ENCODE data around the gene SEPTIN6.

The SEPTIN6 gene

DNA sequence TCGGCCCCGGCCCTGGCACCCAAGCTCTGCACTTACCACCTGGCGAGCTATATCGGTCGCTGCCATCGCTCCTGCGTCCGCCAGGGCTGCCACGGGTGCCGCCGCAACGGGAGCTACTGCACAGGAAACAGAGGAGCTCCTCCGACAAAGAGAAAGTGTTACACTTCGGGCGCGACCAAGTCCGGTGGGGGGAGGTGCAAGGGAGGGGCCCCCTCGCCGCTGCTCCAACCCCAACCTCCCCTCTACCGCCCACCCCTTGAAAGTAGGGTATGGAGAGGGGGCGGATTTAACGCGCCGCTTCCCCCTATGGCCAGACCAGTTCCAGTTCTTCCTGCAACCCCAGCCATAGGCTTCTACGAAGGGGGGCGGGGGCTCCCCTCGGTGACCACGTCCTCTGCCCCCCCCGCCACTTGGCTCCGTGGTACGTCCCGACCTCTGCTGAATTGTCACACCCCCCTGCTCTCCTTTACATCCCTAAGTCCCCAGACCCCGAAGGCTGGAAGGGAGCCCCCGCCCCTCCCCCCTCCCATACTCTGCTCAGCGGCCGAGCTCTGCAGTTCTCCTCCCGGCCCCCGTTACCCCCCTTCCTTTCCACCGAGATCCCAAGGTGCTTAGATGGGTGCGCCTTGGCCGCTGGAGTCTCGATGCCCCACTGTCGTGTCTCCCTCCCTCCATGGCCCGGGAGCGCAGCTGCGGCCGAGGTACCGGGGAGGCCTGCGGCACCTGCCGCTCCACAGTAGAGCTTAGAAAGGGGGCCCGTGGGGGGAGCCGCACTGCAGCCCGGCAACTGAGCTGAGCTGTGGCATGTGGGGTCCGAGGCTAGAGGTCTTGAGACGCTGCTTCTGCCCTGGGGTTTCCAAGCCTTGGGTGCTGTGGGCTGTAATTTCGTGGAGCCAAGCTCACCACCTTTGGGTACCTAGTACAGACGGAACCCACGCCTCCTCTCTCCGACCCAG, at the start of gene SEPTIN6:
Gene SEPTIN6, minus strand, starts transcription at position 129 of the 956 bp plus-strand sequence. Its CDS starts 63 bp downstream, at position 66.
- DNase-seq (ENCODE audit: low spot score) = no peak

DNA sequence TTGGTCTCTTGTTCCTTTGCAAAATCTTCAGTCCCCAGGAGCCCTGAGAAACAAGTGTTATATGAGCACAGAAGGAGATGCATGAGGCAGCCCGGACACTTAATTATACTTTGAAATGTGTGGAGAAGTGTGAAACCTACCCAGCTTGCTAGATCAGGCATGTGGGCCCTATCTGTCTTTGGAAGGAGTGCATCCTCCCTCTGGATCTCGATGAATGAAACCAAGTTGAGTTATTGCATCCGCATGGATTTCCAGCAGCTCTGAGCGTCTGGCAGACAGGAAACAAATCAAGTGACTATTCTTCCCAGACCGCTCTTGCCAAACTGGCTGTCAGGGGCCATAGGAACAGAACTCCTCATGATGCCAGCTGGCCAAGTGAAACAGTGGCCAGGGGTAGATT, 45.8 kb upstream of the SEPTIN6 start:
- no peak for DNase-seq (ENCODE audit: low spot score)

DNA sequence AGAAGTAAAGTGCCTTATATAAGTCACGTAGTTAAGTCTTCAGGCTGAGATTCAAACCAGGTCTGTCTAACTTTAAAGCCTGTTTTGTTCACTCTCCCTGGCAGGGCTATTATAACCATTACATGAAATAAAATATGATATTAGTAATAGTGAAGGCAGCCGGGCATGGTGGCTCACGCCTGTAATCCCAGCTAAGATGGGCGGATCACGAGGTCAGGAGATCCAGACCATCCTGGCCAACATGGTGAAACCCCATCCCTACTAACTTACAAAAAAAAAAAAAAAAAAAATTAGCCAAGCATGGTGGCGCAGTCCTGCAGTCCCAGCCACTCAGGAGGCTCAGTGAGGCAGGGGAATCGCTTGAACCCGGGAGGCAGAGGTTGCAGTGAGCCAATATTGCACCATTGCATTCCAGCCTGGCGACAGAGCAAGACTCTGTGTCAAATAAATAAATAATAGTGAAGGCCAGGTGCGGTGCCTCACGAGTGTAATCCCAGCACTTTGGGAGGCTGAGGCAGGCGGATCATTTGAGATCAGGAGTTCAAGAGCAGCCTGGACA, 43.3 kb upstream of the SEPTIN6 start:
- no peak for DNase-seq (ENCODE audit: low spot score)

DNA sequence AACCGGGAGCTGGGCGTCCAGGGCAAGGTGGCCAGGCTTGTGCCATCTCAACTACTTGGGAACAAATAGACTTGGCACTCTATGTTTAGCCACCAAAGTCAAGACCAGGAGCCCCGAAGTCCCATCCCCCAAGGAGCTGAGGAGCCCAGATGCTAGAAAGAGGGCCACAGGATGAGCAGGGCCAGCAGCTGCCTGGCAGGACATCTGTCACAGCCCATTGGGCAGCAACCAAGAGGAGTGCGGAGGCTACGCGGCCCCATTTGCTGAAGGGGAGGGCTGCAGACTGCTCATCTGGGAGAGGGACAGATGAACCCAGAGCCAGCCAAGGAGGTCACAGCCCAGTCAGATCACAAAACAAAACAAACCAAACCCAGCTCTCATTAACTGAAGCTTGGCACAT, 42.5 kb upstream of the SEPTIN6 start:
- DNase-seq (ENCODE audit: low spot score) = no peak

DNA sequence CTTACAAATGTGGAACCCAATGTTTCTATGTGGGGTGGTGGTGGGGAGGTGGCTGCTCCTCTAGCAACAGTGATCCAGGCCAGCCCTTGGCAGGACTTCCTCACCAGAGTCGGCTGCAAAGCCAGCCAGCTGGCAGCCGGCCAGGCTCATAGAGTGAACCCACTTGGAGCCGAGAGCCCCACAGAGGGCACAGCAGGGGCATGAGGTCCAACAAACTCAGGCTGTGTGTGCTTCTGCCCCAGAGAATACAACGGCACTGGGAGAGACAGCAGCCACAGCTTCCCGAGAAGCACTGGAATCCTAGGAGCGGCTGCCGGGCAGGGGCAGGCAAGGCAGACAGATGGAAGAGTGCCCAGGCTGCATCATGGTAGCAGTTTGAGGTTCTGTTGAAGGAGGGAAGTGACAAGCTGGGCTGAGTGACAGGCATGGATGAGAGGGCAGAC, 42.0 kb upstream of the SEPTIN6 start:
- DNase-seq (ENCODE audit: low spot score) = no peak

DNA sequence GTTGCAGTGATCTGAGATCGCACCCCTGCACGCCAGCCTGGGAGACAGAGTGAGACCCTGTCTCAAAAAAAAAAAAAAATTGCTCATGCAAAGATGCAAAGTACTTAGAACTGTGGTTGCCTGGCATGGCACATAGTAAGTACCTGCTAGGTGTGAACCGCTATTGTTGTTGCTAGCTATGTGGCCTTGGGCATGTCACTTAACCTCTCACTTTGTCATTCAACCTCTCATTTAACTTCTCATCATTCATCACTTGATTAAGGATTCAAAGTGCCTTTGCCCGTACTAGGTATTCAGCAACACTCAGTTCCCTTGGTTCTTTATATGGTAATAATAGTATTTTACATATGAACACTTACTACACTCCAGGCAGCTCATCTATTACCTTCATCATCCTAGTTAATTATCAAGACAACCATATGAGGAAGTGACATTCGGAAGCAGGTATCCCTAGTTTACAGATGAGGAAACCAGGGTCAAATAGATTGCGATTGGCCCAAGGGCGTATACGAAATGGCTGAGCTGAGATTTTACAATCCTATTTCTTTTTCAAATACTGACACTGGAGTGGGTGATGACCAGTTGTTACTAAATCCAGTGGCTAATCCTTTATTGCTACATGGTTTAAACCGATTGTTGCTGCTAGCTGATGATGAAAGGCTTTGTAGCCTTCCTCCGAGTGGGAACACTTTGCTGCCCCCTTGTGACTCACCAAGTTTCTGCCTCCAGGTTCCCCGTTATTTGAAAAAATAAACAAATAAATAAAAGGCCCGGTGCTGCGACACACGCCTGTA, 36.6 kb upstream of the SEPTIN6 start:
- peak; percentile 39 for DNase-seq (ENCODE audit: low spot score)

DNA sequence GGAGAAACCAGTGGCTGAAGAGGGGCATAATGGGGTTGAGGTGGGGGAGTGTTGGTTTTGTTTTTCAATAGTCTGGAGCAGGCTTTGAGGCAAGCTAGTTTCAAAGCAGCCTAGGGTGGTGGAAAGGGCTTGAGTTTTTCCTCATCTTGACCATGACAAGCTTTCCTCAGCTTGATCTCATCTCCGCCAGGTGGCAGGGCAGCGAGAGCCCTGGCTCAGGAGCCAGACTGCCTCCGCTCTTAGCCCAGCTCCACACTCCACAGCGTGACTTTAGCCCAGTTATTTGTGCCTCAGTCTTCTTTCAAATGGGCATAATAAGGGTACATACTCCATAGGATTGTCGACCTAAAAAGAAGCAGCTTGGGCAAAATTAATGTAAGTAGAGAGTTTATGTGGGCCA, 35.5 kb upstream of the SEPTIN6 start:
- no peak for DNase-seq (ENCODE audit: low spot score)

DNA sequence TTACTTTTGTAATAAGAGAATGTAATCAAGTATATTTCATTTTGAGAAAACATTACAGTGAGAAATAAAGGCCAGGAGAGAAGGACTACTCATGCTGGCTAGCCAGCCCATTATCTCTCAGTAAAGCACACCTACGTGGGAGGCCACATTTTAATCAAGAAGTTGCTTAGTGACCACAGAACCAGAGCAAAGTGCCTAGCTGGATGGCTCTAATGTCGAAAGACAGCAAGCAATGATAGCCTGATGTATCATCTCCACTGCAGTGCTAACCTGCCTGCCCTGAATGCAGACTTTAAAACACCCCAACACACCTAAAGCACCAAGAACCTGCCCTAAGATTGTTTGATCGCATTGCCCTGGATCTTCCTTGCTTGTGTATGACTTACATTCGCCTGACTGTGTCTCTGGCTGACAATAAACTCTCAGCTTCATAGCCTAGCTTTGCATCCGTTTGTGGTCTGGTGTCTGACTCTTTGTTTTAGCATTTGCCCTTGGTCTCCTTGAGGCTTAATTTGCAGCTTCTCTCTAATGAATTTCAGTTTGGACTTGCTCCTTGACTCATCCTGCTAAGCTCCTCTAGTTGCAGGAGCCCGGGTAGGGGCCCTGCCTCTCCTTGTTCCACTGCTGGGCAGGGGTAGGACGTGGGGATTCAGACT, 34.1 kb upstream of the SEPTIN6 start:
- DNase-seq (ENCODE audit: low spot score) = no peak

DNA sequence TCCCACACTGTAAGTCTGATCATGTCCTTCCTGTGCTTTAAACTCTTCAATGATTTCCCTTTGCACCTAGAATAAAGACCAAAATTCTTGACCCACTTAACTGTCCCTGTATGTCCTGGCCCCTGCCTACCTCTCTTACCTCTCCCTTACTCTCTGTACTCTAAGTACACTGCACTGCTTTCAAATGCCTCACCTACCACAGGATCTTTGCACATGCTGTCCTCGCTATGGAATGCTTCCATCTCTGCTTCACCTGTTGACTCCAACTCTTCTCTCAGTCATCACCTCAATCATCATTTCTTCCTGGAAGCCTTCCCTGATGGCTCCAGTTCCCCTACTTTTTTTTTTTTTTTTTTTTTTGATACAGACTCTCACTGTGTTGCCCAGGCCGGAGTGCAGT, 29.0 kb upstream of the SEPTIN6 start:
- DNase-seq (ENCODE audit: low spot score) = no peak

DNA sequence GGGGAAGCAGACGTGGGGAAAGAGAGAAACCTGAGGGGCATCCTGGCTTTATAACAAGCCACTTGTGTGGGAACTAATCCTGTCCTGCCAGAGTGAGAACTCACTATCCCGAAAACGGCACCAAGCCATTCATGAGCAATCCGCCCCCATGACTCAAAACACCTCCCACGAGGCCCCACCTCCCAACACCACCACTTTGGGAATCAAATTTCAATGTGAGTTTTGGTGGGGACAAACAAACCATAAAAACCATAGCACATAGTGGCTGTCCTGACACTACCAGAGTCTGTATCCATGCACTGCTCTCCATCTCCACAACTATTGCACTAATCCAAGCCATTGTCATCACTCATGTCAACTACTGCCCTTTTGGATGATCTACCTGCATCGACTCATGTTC, 28.5 kb upstream of the SEPTIN6 start:
- no peak for DNase-seq (ENCODE audit: low spot score)

DNA sequence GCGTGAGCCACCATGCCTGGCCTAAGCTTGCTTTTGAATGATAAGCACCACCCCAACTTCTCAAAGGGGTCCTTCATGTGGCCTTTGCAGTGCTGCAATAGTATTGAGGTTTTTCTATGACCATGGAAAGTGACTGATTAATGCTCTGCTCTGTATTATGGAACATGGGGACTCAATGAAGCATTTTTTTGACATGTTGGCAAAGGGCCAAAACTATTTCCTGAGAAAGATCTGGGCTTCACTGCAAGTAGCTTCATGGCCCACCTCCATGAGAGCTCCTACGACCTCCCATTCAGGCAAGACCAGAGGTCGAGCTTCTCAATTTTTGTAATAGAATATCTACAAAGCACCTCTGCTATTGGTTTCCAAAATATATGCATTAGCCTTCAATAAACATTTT, 16.7 kb upstream of the SEPTIN6 start:
- no peak for DNase-seq (ENCODE audit: low spot score)

DNA sequence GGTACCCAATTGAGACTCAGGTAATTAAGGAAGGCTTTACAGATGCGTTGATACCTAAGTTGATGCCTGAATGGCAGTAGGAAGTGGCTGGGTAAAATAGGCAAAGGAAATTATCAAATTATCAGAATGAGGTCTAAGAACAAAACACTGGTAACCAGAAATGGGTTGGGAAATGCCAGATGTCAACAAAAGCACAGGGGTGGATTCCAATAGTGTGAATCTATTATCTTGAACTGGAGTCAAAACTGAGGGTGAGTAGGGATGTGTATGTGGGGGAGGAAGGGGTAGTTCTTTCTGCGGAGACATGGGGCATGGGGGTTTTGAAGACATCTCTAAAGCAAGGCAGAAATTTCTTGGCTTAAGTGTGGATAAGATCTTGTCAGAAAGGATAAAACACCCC, 16.0 kb upstream of the SEPTIN6 start:
- DNase-seq (ENCODE audit: low spot score) = no peak

DNA sequence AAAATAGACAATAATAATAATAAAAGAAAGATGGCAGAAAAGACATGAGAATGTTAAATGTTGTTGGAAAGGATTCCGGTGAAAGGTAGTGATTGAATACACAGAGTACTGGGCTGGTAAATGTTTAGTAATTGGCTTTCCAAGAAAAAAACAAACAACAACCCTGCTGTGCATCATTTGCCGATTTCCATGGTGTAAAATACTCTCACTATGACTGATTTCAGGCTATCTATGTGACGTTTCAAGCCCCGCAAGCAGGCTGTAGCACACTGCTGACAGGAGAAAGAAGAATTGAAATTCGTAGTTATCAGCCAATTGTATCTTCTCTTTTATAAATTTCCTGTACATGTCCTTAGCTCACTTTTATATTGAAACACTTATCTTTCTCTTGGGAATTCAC, 13.6 kb upstream of the SEPTIN6 start:
- no peak for DNase-seq (ENCODE audit: low spot score)

DNA sequence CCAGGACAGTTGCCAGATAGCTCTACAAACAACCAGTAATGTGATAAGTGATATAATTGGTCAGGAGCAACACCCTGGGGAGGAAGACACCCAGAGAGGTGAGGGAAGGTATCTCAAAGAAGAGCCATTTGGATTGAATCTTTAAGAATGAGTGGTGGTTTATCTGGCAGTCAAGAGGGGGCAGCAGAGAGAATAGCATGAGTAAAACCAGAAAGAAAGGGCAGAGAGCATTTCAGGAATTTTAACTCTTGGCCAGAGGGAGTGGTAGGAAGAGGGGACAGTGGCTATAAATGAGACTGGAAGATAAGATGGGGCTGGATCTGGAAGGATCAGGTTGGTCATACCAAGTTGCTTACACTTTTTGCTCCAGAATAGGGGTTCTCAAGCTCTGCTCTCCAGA, 5.9 kb upstream of the SEPTIN6 start:
- no peak for DNase-seq (ENCODE audit: low spot score)

DNA sequence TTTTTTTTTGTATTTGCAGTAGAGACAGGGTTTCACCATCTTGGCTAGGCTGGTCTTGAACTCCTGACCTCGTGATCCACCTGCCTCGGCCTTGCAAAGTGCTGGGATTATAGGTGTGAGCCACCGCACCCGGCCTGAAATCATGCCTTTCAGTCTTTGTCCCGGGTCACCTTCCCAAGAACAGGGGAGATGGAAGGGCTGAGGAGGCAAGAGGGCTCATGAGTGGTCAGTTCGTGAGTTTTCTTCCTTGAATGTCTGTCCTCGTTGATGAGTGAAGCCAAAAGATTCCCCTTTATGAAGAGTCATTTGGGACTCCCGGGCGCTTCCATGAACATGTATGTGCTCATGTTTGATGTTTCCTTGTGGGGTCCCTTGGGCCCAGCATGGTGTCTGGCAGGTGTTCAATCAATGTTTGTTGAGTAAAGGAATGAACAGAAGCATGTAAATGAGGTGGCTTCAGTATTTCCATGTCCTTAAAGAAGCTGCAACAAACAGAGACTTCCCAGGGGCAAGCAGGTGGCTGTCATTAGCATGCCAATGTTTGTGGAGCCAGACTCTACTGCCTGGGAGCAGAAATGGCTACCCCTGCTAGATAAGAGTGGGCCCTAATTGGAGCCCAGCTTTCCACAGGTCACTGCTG, 3.4 kb upstream of the SEPTIN6 start:
- no peak for DNase-seq (ENCODE audit: low spot score)

DNA sequence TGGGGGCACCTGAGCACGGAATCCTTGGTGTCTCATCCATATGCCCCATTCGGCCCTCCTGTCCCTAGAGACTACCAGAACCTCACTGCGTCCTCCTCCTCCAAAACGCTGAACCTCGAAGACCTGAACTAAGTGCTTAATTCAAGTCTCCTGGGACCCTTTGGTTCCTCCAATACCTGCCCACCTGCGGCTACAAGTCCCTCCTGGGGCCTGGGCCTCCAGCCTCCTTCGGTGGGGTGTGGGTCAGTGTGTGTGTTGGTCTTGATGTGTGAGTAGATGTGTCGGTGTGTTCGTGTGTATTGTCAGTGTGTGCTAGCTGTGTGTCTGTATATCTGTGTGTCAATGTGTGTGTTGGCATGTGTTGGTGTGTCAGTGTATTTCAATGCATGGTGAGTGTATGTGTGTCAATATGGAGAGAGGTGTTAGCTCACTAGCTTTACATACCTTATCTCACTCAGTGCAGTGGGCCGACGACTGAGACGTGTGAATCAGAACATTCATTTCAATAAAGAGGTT, 2.6 kb upstream of the SEPTIN6 start:
- no peak for DNase-seq (ENCODE audit: low spot score)

DNA sequence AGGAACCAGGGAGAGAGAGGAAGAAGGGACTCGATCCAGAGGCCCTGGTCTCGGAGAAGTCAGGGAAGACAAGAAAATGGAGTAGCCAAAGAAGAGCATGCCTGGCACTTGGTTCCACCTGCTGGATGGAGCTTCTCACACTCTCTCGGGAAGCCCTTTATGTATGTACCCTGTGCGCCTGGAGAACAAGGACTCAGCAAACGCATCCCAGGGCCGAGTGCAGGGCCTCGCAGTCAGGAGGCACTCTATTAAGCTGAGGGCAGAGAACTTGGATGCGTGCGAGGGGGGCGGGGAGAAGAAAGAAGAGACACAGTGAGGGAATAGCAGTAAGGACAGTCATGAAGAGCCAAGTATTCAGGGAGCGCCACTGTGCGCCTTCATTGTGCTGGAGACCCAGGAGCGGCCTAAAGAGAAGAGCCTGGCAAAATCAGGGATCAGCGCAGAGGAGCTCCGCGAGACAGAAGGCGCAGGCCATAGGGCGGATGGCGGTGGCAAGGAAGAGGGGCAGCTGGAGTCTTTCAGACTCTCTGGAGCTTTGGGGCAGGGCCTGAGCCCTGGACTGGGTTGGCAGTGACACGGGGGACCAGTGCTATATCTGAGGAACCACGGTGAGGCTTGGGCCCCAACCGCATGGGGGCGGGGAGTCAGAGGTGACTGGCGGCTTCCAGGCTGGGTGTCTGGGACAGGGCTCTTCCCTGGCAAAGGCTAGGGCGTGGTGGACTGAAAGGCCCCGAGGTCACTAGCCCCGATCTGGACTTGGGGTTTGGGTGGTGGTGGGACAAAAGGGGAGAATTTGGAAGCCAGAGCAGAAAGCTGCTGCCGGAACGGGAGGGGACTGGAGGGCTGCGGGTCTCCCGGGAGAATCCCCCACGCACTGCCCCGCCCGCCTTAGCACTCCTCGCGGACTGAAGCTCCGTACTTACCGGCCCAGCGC, 1.9 kb upstream of the SEPTIN6 start:
- DNase-seq (ENCODE audit: low spot score) = no peak

DNA sequence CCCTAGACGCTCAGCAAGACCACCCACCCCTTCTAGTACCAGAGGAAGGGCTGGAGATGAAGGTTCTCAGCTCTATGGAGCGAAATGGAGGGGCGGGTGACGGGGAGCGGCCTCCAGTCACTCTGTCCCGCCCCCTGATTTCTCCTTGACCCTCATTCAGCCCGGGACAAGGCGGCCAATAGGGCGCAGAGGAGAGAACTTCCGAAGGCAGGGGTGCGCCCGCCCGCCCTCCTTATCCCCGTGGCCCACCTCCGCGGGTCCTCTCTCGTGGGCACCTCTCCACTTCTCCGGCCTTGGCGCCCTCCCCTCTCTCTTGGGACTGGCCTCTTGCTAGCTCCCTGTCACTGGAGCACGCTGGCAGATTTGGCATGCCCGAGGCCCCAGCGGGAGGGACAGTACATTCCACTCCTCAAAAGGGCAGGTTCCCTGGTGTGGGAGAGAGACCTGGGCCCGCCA, 1.1 kb upstream of the SEPTIN6 start:
- no peak for DNase-seq (ENCODE audit: low spot score)

DNA sequence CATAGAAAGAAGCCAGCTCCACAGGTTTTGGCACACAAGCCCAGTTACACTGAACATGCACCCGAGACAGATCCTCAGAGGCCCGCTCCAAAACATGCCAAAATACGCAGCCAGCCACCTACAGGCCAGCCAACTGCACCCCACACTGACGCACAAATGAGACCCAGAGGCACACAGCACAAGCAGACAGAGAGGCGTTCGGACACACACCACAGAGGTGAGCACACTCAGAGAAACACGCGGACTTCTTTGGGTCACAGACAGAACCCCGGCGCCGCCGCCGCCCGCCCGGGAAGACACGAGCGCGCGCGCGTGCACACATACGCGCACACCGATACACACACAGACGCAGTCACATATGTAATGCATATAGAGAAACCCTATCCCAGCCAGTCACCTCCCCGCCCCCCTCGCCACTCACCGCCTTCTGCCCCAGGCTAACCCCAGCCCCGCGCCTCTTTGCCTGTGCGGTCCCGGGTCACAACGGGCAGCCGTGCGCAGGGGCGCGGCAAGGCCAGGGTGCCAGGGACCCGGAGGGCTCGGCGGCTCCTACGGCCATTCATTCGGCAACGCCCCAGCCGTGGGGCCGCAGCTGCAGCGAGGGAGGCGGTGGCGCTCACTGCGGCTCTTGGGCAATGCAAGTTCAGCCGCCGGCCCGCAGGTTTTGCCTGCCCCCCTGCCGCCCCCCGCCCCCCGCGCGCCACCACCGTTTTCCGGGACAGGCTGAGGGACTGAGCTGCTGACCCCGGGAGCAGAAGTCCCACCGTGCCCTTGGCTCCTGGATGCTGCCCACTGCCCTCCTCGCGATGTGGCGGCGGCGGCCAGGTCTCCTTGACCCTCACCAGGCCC, 553 bp downstream of the SEPTIN6 start:
- no peak for DNase-seq (ENCODE audit: low spot score)
